IMR-90 (cell line): Measurements from ENCODE around the gene ZBTB22. TPM values are rescaled to one million over a fixed set of nuclear protein-coding genes. Genes with fewer than 3 reads are reported as not detected.

Experiments used
- ATAC-seq: fragments of 200-7000 bp; cut with Tn5 transposase; 2 replicates; pipeline ENCODE4 v1.9.1; 2020; ENCODE audit warnings: low read depth, mild to moderate bottlenecking, moderate library complexity
- BruUV-seq: library from RNA; stranded (reverse); fragments of 400-500 nt; replicated peaks from 2 replicates; lab custom pipeline; 2021; lab: Mats Ljungman, UMichigan
- CTCF ChIA-PET: fragments of 300-600 bp; formaldehyde crosslinking; extraction: SDS; loops from one replicate; lab custom pipeline; 2021; ENCODE audit warnings: antibody characterized with exemption; lab: Yijun Ruan, JAX
- POLR2A ChIA-PET: fragments of 300-600 bp; sonication (Branson Sonifier 250); formaldehyde crosslinking; loops from one replicate; lab custom pipeline; 2022; ENCODE audit warnings: antibody characterized with exemption; ENCODE audit not compliant: unreplicated experiment; lab: Charles Lee
- DNase-seq: peaks from one replicate; pipeline ENCODE4 v3.0.0; 2013
- H2AFZ ChIP-seq: replicated peaks from 2 replicates; pipeline ENCODE3; 2013; ENCODE audit warnings: low read length, mild to moderate bottlenecking; ENCODE audit not compliant: poor library complexity
- H2AK5ac ChIP-seq: 2 replicates; pipeline ENCODE4 v1.6.1; 2013; ENCODE audit warnings: low read depth, low read length, inconsistent platforms
- H2AK9ac ChIP-seq: replicated peaks from 2 replicates; pipeline ENCODE3; 2013; ENCODE audit warnings: mild to moderate bottlenecking, low read depth, low read length, moderate library complexity; ENCODE audit not compliant: poor library complexity
- H2BK120ac ChIP-seq: 2 replicates; pipeline ENCODE4 v1.6.1; 2013; ENCODE audit warnings: low read depth, low read length, inconsistent platforms
- H2BK15ac ChIP-seq: 3 replicates; pipeline ENCODE4 v1.6.1; 2013; ENCODE audit warnings: low read depth, low read length, inconsistent platforms
- H2BK20ac ChIP-seq: 2 replicates; pipeline ENCODE4 v1.6.1; 2013; ENCODE audit warnings: low read depth, mild to moderate bottlenecking, inconsistent platforms, low read length, moderate library complexity
- H2BK5ac ChIP-seq: 2 replicates; pipeline ENCODE4 v1.6.1; 2013; ENCODE audit warnings: mild to moderate bottlenecking, low read depth, low read length, inconsistent platforms; ENCODE audit not compliant: poor library complexity, severe bottlenecking
- H3K14ac ChIP-seq: replicated peaks from 2 replicates; pipeline ENCODE4 v1.6.1; 2013; ENCODE audit warnings: low read depth, low read length, inconsistent platforms
- H3K18ac ChIP-seq: 2 replicates; pipeline ENCODE4 v1.6.1; 2013; ENCODE audit warnings: low read depth, low read length, control low read depth
- H3K23ac ChIP-seq: 2 replicates; pipeline ENCODE4 v1.6.1; 2013; ENCODE audit warnings: low read depth, low read length, inconsistent platforms
- H3K27ac ChIP-seq: 2 replicates; pipeline ENCODE4 v1.5.1; 2013; ENCODE audit warnings: mild to moderate bottlenecking, control low read depth, low read length; ENCODE audit not compliant: insufficient read depth
- H3K27me3 ChIP-seq: 2 replicates; pipeline ENCODE4 v1.6.1; 2013; ENCODE audit warnings: low read length; ENCODE audit not compliant: control insufficient read depth, insufficient read depth
- H3K36me3 ChIP-seq: 2 replicates; pipeline ENCODE4 v1.6.1; 2013; ENCODE audit warnings: low read length, mixed read lengths; ENCODE audit not compliant: control insufficient read depth, insufficient read depth
- H3K4ac ChIP-seq: 2 replicates; pipeline ENCODE4 v1.6.1; 2013; ENCODE audit warnings: low read depth, low read length, inconsistent platforms
- H3K4me1 ChIP-seq: 2 replicates; pipeline ENCODE4 v1.6.1; 2013; ENCODE audit warnings: low read length, mixed read lengths; ENCODE audit not compliant: control insufficient read depth, insufficient read depth
- H3K4me2 ChIP-seq: 2 replicates; pipeline ENCODE4 v1.6.1; 2013; ENCODE audit warnings: low read depth, mild to moderate bottlenecking, control low read depth, low read length, moderate library complexity
- H3K4me3 ChIP-seq: 2 replicates; pipeline ENCODE4 v1.5.1; 2013; ENCODE audit warnings: low read depth, mild to moderate bottlenecking, control low read depth, low read length, moderate library complexity; ENCODE audit not compliant: insufficient read depth
- H3K56ac ChIP-seq: 2 replicates; pipeline ENCODE4 v1.6.1; 2013; ENCODE audit warnings: low read length, inconsistent platforms; ENCODE audit not compliant: insufficient read depth; ENCODE audit errors: extremely low read depth
- H3K79me1 ChIP-seq, 2 experiments: 2 replicates each; pipeline ENCODE4 v1.6.1; 2013; ENCODE audit warnings: low read length in 2 of 2, inconsistent platforms in 1 of 2, low read depth in 1 of 2
- H3K9ac ChIP-seq: 2 replicates; pipeline ENCODE4 v1.6.1; 2013; ENCODE audit warnings: low read depth, low read length, control low read depth
- H3K9me1 ChIP-seq: 2 replicates; pipeline ENCODE4 v1.6.1; 2013; ENCODE audit warnings: low read length, inconsistent platforms; ENCODE audit not compliant: insufficient read depth
- H3K9me3 ChIP-seq: 2 replicates; pipeline ENCODE4 v1.6.1; 2013; ENCODE audit warnings: low read length; ENCODE audit not compliant: control insufficient read depth, insufficient read depth
- H4K20me1 ChIP-seq: 2 replicates; pipeline ENCODE4 v1.6.1; 2013; ENCODE audit warnings: low read length, inconsistent platforms; ENCODE audit not compliant: insufficient read depth
- H4K5ac ChIP-seq: 2 replicates; pipeline ENCODE4 v1.6.1; 2013; ENCODE audit warnings: mild to moderate bottlenecking, low read depth, low read length, control low read depth
- H4K8ac ChIP-seq, 2 experiments: 2 replicates each; pipeline ENCODE4 v1.6.1; 2013; ENCODE audit warnings: low read depth in 2 of 2, low read length in 2 of 2, control low read depth in 1 of 2, inconsistent platforms in 1 of 2
- H4K91ac ChIP-seq: 2 replicates; pipeline ENCODE4 v1.6.1; 2013; ENCODE audit warnings: low read depth, low read length, inconsistent platforms; ENCODE audit not compliant: insufficient read depth
- CEBPB ChIP-seq: IDR thresholded peaks from 2 replicates; pipeline ENCODE4 v1.6.1; 2012; ENCODE audit warnings: low read depth, low read length, improper control_type of control experiment
- CHD1 ChIP-seq: IDR thresholded peaks from 2 replicates; pipeline ENCODE4 v1.6.1; 2012; ENCODE audit warnings: low read depth, low read length, improper control_type of control experiment
- CTCF ChIP-seq: conservative IDR thresholded peaks from 2 replicates; pipeline ENCODE4 v1.5.1; 2012; ENCODE audit warnings: mild to moderate bottlenecking, low read depth, low read length, improper control_type of control experiment
- ELK1 ChIP-seq: fragments of 150-350 bp; IDR thresholded peaks from 2 replicates; pipeline ENCODE4 v1.6.1; 2016; ENCODE audit warnings: low read depth, mild to moderate bottlenecking, low read length, moderate library complexity, borderline replicate concordance
- FOS ChIP-seq: fragments of 150-350 bp; IDR thresholded peaks from 2 replicates; pipeline ENCODE4 v1.6.1; 2016; ENCODE audit warnings: low read depth, low read length
- MAFK ChIP-seq: IDR thresholded peaks from 2 replicates; pipeline ENCODE4 v1.6.1; 2012; ENCODE audit warnings: low read depth, low read length, improper control_type of control experiment
- MAZ ChIP-seq: IDR thresholded peaks from 2 replicates; pipeline ENCODE4 v1.6.1; 2012; ENCODE audit warnings: low read depth, mild to moderate bottlenecking, low read length, improper control_type of control experiment, moderate library complexity, borderline replicate concordance
- MXI1 ChIP-seq: IDR thresholded peaks from 2 replicates; pipeline ENCODE4 v1.6.1; 2012; ENCODE audit warnings: low read depth, mild to moderate bottlenecking, low read length, moderate library complexity, borderline replicate concordance
- NFE2L2 ChIP-seq: fragments of 150-350 bp; IDR thresholded peaks from 2 replicates; pipeline ENCODE4 v1.6.1; 2016; ENCODE audit warnings: low read depth, mild to moderate bottlenecking, low read length
- POLR2A ChIP-seq: IDR thresholded peaks from 2 replicates; pipeline ENCODE4 v1.6.1; 2012; ENCODE audit warnings: mild to moderate bottlenecking, low read depth, low read length
- RAD21 ChIP-seq: IDR thresholded peaks from 2 replicates; pipeline ENCODE4 v1.6.1; 2012; ENCODE audit warnings: low read length, improper control_type of control experiment
- RCOR1 ChIP-seq: IDR thresholded peaks from 2 replicates; pipeline ENCODE4 v1.6.1; 2012; ENCODE audit warnings: mild to moderate bottlenecking, low read length, improper control_type of control experiment; ENCODE audit not compliant: insufficient replicate concordance
- RFX5 ChIP-seq: IDR thresholded peaks from 2 replicates; pipeline ENCODE4 v1.8.0; 2012; ENCODE audit warnings: low read depth, mild to moderate bottlenecking, low read length, moderate library complexity
- SMC3 ChIP-seq: fragments of 150-350 bp; IDR thresholded peaks from 2 replicates; pipeline ENCODE4 v1.6.1; 2016; ENCODE audit warnings: low read depth, mild to moderate bottlenecking, antibody characterized with exemption, low read length, moderate library complexity
- WGBS, 2 experiments: methylation state at CpG; one replicate each; pipeline versions ENCODE4 v1.1.5 to v1.1.7; 2013; ENCODE audit warnings: missing lambda C conversion rate in 2 of 2; ENCODE audit not compliant: insufficient read length in 1 of 2; ENCODE audit errors: extremely low coverage in 2 of 2; 5-methylcytosine and 5-hydroxymethylcytosine counted together
- dilution Hi-C: fragments of 300-500 bp; cut with HindIII; formaldehyde crosslinking; loops from one replicate; pipeline ENCODE4 v1.14.3; 2018; ENCODE audit warnings: low sequenced_read_pairs; ENCODE audit not compliant: unreplicated experiment
- in situ Hi-C: fragments of 300-500 bp; cut with MboI; formaldehyde crosslinking; loops from 3 replicates; pipeline ENCODE4 v1.14.3; 2019; ENCODE audit warnings: low sequenced_read_pairs, inconsistent platforms, mixed read lengths
- intact Hi-C: fragments of 100-400 bp; cut with micrococcal nuclease; formaldehyde crosslinking; loops from 2 replicates; pipeline ENCODE4 v1.10.0; 2022
- polyA plus RNA-seq, 3 experiments: library from polyadenylated mRNA; depleted of rRNA; stranded (reverse); fragments of >200 nt; gene quantifications; 2 replicates each; pipeline ENCODE4 v1.2.3, GENCODE V29; 2012; ENCODE audit warnings: low replicate concordance in 1 of 3
- total RNA-seq: library from RNA; depleted of rRNA; stranded (reverse); fragments of >200 nt; gene quantifications from 2 replicates; pipeline ENCODE4 v1.2.3, GENCODE V29; 2012

ZBTB22 gene
- total and polyA plus RNA-seq, 2 of the 4 experiments (the other 2 are of a cell fraction) = 6.8 to 13.0 TPM

- Histone ChIP-seq H3K79me1 (peaks cover 27 to 53% of the 10 kb centered on the region in 2 experiments), H3K4ac (peak overlapping the region; percentile 88), H4K8ac (peak overlapping the region; percentile 53 to 94), H2BK120ac (no peak overlapping the region), H3K14ac (peak overlapping the region; percentile 73; the same call in 1 of the 2 replicates), H4K91ac (peak overlapping the region; percentile 60; the same call in 1 of the 2 replicates), H3K4me3 (peak overlapping the region; percentile 84), H3K27ac (peak overlapping the region; percentile 78), H2BK5ac (peak overlapping the region; percentile 65), H3K36me3 (peaks cover 38% of the 10 kb centered on the region), H2AFZ (peak overlapping the region; percentile 94), H2BK20ac (no peak overlapping the region), H3K9me3 (no peaks in the 10 kb centered on the region), H3K4me1 (peaks cover 7% of the 10 kb centered on the region), H4K5ac (peak overlapping the region; percentile 73), H2BK15ac (no peak overlapping the region), H2AK5ac (peak overlapping the region; percentile 16; the same call in 1 of the 2 replicates), H3K9me1 (peaks cover 3% of the 10 kb centered on the region; the same call in 1 of the 2 replicates), H3K4me2 (peak overlapping the region; percentile 97), H2AK9ac (peak overlapping the region; percentile 91), H3K9ac (peak overlapping the region; percentile 93), H3K23ac (0 out of 2 replicates have a peak overlapping the region, but pooled peaks have one; percentile 59), H3K27me3 (no peaks in the 10 kb centered on the region), H3K18ac (no peak overlapping the region), H3K56ac (peak overlapping the region; percentile 64), H4K20me1 (no peaks in the 10 kb centered on the region)
- CTCF ChIA-PET = interaction anchor here (0.8 kb wide), 1 partner anchor 9 kb away, joined by 5 read pairs; no protein-coding TSS in a partner anchor
- 0% methylated on average over 2 of the region's 14 CpGs; no CpG with 5 or more reads in 1 of the 2 experiments for WGBS, 2 experiments
- intact Hi-C loops = no loop called here
- DNase-seq (no peak), ATAC-seq (peak; percentile 6)
- BruUV-seq = TSS peak; percentile 96
- dilution Hi-C loops = no loop called here
- in situ Hi-C loops = no loop called here
- TF ChIP-seq CHD1 (no peak), POLR2A (no peak), CEBPB (no peak), RCOR1 (no peak), MAFK (no peak), MXI1 (no peak), MAZ (no peak), FOS (no peak), NFE2L2 (no peak), SMC3 (no peak), ELK1 (no peak), RAD21 (no peak), RFX5 (no peak), CTCF (no peak)
- POLR2A ChIA-PET = interaction anchor here (1.3 kb wide), 1 partner anchor 12 kb away, joined by 10 read pairs; no protein-coding TSS in a partner anchor
Observed at GRCh38 chr6:33289784-33290315, 27.7 kb downstream of the ZBTB22 start.
